NCI-H524 (cell line): ENCODE data around the gene MRPS15.
A peak's percentile ranks its signal among the peaks of the same experiment; 100 is the strongest.

Source experiments
- DNase-seq, 2 experiments: peaks; one replicate each; lab custom pipeline; 2025; lab: John Stamatoyannopoulos, UW

Gene MRPS15

DNA sequence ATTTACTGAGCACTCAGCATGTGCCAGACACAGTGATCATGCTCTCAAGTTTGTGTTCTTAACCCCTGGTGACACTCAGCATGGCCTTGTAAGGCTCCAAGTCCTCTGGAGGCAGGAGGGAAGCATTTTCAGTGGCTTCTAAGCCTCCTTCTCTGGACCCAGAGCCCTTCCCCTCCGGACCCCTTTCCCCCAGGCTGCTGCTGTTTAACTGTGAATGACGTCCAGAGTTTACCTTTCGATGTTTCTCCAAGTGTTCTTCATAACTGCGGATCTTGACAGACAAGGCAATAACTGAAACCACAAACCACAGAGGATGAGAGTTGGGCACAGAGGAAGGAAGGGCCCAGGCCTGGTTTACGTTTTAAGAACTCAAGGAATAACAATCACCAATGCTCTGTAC lies 6.5 kb downstream of the MRPS15 start:
- DNase-seq = no peak

DNA sequence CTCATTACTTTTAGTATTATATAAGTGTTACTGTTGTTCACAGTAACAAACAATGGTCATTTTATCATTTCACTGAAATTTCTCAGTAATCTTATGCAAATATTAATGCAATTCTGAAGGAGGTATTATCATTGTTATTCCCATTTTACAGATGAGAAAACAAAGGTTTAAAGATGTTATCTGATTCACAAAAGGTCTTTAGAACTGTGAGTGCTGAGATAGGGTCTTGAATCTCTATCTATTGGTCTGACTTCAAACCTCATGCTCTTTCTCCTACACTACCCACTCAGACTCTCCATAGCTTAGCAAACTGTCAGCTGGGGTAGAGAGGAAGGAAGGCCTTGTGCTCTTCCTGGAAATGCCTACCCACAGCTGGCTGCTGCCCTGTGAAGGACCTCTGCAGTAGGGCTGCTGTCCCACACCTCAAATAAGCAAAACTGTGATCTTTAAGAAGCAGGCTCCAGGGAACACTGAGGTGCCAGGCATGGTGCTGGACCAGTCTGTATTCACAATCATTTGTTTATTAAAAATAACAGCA lies 7.7 kb downstream of the MRPS15 start:
- no peak for DNase-seq

GRCh38 chr1:36455386-36455785 lies 8.8 kb downstream of the MRPS15 start:
- DNase-seq = no peak

DNA sequence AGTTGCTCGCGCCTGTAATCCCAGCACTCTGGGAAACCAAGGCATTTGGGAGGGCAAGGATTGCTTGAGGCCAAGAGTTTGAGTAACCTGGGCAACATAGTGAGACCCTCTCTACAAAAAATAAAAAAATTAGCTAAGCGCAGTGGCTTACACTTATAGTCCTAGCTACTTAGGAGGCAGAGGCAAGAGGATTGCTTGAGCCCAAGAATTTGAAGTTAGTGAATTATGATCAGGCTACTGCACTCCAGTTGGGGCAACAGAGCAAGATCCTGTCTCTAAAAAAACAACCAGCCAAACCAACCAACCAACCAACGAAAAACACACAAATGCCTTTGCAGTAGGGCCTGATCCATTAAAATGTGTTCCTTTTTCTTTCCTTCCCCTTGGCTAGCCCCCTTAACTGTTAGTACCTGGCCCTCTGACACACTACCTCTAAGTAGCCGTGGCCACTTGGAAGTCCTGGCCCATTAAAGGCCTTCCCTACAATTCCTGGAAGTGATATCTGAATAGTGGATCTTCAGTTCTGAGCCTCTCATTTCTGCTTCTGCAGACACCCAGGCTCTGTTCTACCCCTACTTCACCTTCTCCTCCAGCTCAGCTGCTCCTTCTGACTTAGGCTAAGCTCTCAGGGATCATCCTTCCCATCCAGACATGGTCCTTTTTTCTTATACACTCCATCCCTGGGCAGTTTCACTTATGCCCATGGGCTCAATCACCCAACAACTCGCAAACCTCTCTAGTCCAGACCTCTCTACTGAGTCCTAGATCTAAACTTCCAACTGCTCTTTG lies 10.4 kb downstream of the MRPS15 start:
- DNase-seq = no peak

GRCh38 chr1:36453051-36453450 lies 11.1 kb downstream of the MRPS15 start:
- DNase-seq = no peak

- no peak for DNase-seq
Observed at GRCh38 chr1:36450919-36451305, 13.3 kb downstream of the MRPS15 start.

DNA sequence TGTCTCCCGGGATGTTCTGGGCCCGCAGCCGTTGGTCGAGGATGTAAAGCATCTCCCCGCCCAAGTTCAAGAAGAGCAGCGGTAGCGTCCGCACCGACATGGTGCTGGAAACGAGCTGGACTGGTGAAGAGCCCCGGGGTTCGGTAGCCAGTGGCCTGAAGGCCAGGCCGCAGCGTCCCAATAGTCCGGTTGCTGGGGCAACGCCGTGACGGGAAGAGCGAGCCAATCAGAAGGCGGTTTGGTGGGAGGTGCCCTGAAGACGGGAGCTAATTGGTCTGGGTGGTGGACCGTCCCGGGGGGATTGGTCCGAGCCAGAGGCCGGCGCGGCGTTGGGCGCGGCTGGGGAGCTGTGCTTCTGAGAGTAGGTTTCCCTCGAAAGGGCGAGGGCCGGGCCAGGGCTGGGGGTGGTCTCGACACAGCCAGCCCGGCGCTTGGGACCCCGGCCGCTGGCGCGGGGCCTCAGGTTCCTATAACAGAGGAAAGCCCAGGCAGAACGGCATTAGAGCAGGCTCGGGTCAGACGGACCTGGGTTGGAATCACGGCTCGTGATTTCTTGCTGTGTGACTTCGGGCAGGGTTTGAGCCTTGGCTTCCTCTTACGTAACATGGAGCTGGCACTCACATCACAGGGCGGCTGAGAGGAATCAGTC lies 13.8 kb downstream of the MRPS15 start, which contains the start of gene OSCP1:
OSCP1 (minus strand) TSS at position 182 of the 649 bp plus-strand sequence; CDS start at position 100, 82 bp downstream.
- DNase-seq = peak; percentile 81 to 94

- DNase-seq = peak; percentile 8 to 41
Observed at GRCh38 chr1:36448530-36449056, 15.6 kb downstream of the MRPS15 start.

GRCh38 chr1:36447450-36447849 lies 16.7 kb downstream of the MRPS15 start:
- DNase-seq = no peak

- DNase-seq = no peak
Observed at GRCh38 chr1:36446746-36447145, 17.4 kb downstream of the MRPS15 start.

GRCh38 chr1:36446271-36446670 lies 17.9 kb downstream of the MRPS15 start:
- DNase-seq = peak; percentile 8 to 69

- no peak for DNase-seq
Observed at GRCh38 chr1:36443297-36443696, 20.9 kb downstream of the MRPS15 start.

- DNase-seq = no peak
Observed at GRCh38 chr1:36442337-36442736, 21.8 kb downstream of the MRPS15 start.

DNA sequence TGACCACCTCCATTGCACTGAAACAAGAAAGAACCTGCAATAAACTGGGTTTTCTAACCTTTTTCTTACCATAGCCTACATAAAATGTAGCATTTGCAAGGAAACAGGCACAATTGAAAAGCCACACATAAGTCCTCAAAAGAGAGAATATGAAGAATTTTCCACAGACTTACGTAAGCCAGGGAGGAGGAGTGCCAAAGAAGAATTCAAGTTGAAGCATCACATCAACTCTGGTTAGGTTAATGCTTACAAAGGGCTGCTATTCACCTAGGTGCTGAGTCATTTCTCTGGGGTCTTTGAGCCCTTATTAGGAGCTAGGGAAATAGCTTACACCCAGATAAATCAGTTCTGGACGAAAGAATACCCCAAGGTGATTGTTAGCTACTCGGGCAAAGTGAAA lies 23.5 kb downstream of the MRPS15 start:
- DNase-seq = no peak

DNA sequence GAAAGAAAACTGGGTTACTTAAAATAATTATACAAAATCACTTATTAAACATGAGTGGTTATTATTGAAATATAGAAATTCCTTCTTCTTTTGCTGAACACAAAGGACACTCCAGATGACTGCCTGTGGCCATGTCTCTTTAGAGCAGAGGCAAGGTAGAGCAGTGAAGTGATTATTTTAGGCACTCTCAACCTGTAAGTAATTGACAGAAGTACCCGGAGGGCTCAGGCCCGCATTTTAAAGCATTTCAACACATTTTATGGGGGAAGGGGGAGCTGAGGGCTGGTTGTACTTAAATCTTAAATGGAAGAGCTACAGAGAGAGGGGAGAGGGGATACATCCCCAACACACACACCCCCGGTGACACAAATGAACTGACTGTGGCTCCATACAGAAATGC lies 24.1 kb downstream of the MRPS15 start:
- no peak for DNase-seq

GRCh38 chr1:36438715-36439114 lies 25.5 kb downstream of the MRPS15 start:
- DNase-seq = no peak

GRCh38 chr1:36436821-36437220 lies 27.4 kb downstream of the MRPS15 start:
- DNase-seq = no peak

GRCh38 chr1:36433102-36433501 lies 31.1 kb downstream of the MRPS15 start:
- DNase-seq = no peak

DNA sequence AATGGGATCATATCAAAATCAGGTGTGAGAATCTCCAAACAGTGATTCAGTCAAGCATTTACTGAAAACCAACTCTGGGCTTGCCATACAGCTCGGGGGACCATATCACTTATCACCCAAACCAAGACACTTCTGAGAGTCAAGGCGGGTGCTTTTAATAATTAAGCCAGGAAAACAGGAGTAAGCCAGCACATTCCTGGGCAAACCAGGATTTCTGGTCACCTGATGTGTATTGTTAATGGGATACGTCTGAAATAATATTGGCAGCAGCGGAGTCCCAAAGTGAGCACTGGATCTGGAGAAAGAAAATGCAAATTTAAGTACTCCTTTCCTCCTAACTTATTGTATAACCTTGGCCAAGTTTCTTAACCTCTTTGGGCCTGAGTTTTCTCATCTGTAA lies 31.6 kb downstream of the MRPS15 start:
- DNase-seq = no peak

DNA sequence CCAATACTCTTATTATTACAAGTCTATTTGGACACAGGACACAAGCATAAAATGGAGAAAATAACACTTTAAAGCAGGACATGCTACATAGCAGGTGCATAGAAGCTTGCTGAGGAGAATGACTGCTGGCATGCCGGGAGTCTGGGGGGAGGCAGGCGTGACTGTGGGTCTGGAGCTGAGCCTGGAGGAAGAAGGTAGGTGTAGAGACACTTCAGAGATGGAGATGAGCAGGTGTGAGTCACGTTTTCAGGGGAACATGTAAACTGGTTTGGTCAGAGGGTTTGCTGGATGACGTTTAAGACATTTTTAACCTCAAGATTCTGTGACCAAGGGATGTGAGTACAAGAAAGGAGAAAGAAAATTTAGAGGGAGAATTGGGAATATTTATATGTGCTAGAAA lies 38.4 kb downstream of the MRPS15 start:
- DNase-seq = no peak

- DNase-seq = no peak
Observed at GRCh38 chr1:36421649-36422048, 42.5 kb downstream of the MRPS15 start.

DNA sequence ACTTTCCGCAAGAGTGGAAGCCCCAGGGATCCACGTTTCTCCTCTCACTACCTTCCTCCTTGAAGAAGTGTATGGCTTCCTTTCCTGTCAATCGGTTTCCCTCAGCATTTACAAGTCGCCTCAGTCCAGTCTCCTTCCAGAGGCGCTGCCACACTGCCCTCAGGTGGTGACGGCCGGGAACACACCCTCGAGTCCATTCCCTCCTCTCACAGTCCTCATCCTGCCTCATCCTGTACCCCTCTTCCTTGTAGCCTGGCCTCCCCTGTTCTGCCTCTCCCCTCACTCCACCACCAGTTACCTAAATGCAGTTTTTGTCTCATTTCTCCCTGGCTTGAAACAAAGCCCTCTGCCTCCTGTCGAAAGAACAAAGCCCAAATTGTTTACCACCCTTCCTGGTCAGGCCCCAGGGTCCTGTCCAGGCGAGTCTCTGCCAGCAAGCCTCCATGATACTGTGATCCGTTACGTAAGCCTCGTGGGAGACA lies 43.3 kb downstream of the MRPS15 start:
- DNase-seq = peak; percentile 8 to 68

DNA sequence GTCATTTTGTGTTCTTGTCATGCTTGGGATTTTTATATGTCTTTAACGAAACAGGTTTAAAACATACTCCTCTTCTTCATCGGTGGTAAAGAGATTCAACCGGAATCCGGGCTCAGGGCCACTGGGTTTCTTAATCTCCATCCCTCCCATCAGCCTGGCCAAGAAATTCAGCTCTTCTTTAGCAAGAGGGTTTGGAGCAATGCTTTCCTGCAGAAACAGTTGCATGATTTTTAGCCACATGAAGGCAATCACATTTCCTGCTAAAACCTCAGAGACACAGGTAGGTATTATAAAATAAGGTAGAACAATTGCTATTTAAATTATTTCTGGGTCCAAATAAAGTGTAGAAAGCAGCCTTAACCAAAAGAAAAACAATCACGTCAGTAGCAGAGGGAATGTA lies 43.8 kb downstream of the MRPS15 start:
- no peak for DNase-seq
